ENCODE results near the gene PVALEF. TPM values are rescaled to one million over a fixed set of nuclear protein-coding genes. Genes with fewer than 3 reads are reported as not detected.

PVALEF gene
- total RNA-seq, 1 experiment from 2014 or later, result not detected

DNA sequence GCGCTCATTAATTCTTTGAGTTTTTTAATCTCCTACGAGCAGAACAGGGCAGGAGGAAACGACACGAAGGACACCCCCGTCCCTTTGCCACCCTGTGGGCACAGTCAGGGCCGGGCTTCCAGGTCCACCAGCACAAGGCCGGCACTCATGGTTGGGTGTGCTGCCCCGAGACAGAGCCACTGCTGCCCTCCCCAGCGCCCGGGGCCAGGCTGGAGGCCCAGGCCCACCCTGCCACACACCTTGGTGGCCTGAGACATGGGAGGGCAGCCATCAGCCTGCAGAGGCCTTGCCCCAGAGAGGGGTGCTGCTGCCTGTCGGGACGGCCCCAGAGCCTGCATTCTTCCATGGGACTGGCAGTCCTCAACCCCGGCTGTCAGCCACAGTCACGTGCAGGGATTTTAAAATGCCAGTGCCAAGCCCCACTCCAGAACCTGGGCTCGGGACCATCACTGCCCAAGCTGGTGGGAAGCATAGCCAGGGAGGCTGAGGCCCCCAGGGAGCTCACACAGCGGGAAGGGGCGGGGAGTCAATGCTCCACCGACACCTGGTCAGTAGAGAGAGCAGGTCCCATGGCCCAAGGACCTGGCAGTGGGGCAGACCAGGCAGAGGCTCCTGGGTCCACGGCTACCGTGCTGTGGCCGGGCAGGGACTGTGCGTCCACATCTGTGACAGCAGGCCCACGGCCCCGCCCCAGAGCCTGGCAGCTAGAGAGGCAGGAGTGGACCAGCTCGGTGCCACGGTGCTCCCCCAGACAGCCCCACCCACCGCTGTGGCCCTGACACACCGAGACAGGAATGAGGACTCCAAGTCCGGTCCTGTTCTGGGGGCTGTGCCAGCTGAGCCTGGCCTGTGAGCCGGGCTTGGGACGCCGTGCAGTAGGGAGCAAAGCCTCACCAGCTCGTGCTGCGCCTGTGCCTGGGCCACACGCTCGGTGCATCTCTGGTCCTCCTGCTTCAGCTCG lies 29.9 kb downstream of the PVALEF start:
- Histone ChIP-seq H3K27ac (ENCODE audit: low read length) (no peak overlapping the region), H3K36me3 (ENCODE audit: control insufficient read depth, insufficient read depth, low read length) (no peaks in the 10 kb centered on the region), H3K9me3 (ENCODE audit: control insufficient read depth, insufficient read depth, low read depth, low read length) (no peaks in the 10 kb centered on the region), H3K4me3 (ENCODE audit: low read depth in 2 of 2, low read length in 2 of 2) (no peak overlapping the region), H3K4me1 (ENCODE audit: control insufficient read depth, insufficient read depth, low read length) (no peaks in the 10 kb centered on the region), H3K27me3 (ENCODE audit: control insufficient read depth, insufficient read depth, low read length) (no peaks in the 10 kb centered on the region)
- ATAC-seq (no peak), DNase-seq (ENCODE audit: low read depth, low spot score) (no peak)
- BruUV-seq (replicated peaks), result no TSS peak
- ChIA-PET CTCF (no interaction called here), POLR2A (no interaction called here)
- intact Hi-C loops (cut with micrococcal nuclease; ENCODE audit: unreplicated experiment), result no loop called here
- in situ Hi-C loops (cut with HindIII; ENCODE audit: low pct_unique_long_range_greater_than_20kb, low sequenced_read_pairs), result no loop called here
- no peak for TF ChIP-seq SIN3A (IDR thresholded peaks at IDR 0.05; ENCODE audit: borderline replicate concordance, insufficient read depth, low read depth, low read length)
- no peak for TF ChIP-seq TCF7L2 (IDR thresholded peaks at IDR 0.05; ENCODE audit: low read depth, low read length)
- no peak for TF ChIP-seq REST (IDR thresholded peaks at IDR 0.05; ENCODE audit: insufficient read depth in 1 of 2, low read depth in 2 of 2, low read length in 1 of 2)
- TF ChIP-seq, protein P1, sequence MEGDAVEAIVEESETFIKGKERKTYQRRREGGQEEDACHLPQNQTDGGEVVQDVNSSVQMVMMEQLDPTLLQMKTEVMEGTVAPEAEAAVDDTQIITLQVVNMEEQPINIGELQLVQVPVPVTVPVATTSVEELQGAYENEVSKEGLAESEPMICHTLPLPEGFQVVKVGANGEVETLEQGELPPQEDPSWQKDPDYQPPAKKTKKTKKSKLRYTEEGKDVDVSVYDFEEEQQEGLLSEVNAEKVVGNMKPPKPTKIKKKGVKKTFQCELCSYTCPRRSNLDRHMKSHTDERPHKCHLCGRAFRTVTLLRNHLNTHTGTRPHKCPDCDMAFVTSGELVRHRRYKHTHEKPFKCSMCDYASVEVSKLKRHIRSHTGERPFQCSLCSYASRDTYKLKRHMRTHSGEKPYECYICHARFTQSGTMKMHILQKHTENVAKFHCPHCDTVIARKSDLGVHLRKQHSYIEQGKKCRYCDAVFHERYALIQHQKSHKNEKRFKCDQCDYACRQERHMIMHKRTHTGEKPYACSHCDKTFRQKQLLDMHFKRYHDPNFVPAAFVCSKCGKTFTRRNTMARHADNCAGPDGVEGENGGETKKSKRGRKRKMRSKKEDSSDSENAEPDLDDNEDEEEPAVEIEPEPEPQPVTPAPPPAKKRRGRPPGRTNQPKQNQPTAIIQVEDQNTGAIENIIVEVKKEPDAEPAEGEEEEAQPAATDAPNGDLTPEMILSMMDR (IDR thresholded peaks at IDR 0.05), result no peak
- TF ChIP-seq POLR2AphosphoS5 (IDR thresholded peaks at IDR 0.05; ENCODE audit: low read depth, low read length), result no peak

DNA sequence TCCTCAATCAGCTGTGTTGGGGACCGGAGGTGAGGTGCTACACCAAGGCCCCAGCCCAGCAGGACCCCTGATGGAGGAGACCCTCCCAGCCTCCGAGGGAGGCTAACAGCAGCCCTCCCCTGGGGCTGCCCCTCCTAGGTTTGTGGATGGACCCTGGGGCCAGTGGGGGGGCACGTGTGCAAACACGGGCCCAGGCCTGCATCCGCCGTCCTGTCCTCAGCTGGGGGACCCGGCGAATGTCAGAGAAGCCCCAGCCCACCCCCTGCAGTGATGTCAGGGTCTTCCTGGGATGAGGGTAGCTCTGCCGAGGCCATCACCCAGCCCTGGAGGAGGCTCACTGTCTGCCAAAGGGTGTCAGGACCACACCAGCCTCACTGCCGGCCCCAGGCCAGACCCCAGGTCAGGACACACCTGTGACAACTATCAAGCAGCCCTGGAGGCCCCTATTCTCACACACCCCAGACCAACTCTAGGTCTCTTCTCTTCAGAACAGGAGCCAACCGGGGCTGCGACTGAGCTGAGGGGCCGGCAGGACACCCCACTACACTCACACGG lies 30.7 kb downstream of the PVALEF start:
- ChIA-PET POLR2A (no interaction called here), CTCF (no interaction called here)
- Histone ChIP-seq H3K9me3 (ENCODE audit: control insufficient read depth, insufficient read depth, low read depth, low read length) (no peaks in the 10 kb centered on the region), H3K4me3 (ENCODE audit: low read depth in 2 of 2, low read length in 2 of 2) (no peak overlapping the region), H3K27ac (ENCODE audit: low read length) (no peak overlapping the region), H3K4me1 (ENCODE audit: control insufficient read depth, insufficient read depth, low read length) (no peaks in the 10 kb centered on the region), H3K27me3 (ENCODE audit: control insufficient read depth, insufficient read depth, low read length) (no peaks in the 10 kb centered on the region), H3K36me3 (ENCODE audit: control insufficient read depth, insufficient read depth, low read length) (no peaks in the 10 kb centered on the region)
- in situ Hi-C loops (cut with HindIII; ENCODE audit: low pct_unique_long_range_greater_than_20kb, low sequenced_read_pairs) (no loop called here), intact Hi-C loops (cut with micrococcal nuclease; ENCODE audit: unreplicated experiment) (no loop called here)
- BruUV-seq (replicated peaks), result no TSS peak
- TF ChIP-seq, protein P1 (IDR thresholded peaks at IDR 0.05), result no peak
- no peak for TF ChIP-seq POLR2AphosphoS5 (IDR thresholded peaks at IDR 0.05; ENCODE audit: low read depth, low read length)
- ATAC-seq (no peak), DNase-seq (ENCODE audit: low read depth, low spot score) (no peak)

Measured in Panc1 (cell line).